Endothelial cell of umbilical vein (primary cell): ENCODE results near the gene APBB1. TPM values are rescaled to one million over a fixed set of nuclear protein-coding genes. Genes with fewer than 3 reads are reported as not detected.
A peak's percentile ranks its signal among the peaks of the same experiment; 100 is the strongest.

ENCODE experiments used
- BruUV-seq: library from RNA; stranded (reverse); fragments of 400-500 nt; replicated peaks from 2 replicates; lab custom pipeline; 2021; lab: Mats Ljungman, UMichigan
- CTCF ChIA-PET: fragments of 300-600, 350-600 bp; sonication (Branson Sonifier 250); formaldehyde crosslinking; loops from one replicate; lab custom pipeline; 2021; ENCODE audit warnings: antibody characterized with exemption, inconsistent platforms; lab: Charles Lee
- POLR2A ChIA-PET: fragments of 300-600, 350-600 bp; sonication (Branson Sonifier 250); formaldehyde crosslinking; loops from one replicate; lab custom pipeline; 2021; ENCODE audit warnings: antibody characterized with exemption, inconsistent platforms; lab: Charles Lee
- DNase-seq: peaks from one replicate; pipeline ENCODE4 v3.0.0-alpha.2; 2011; ENCODE audit warnings: low read depth, low spot score
- FAIRE-seq: peaks from 2 replicates; lab custom pipeline; 2011; peaks lifted over from hg19 to GRCh38; lab: Jason Lieb, UNC
- H2AFZ ChIP-seq: 2 replicates; pipeline ENCODE4 v1.6.0; 2012; ENCODE audit warnings: low read depth, low read length, control low read depth, inconsistent platforms
- H3K27ac ChIP-seq: 2 replicates; pipeline ENCODE4 v1.5.1; 2011; ENCODE audit warnings: low read depth, mild to moderate bottlenecking, control low read depth, low read length, moderate library complexity; ENCODE audit not compliant: insufficient read depth
- H3K27me3 ChIP-seq, 2 experiments: 2 replicates each; pipeline versions ENCODE4 v1.6.0 to v1.6.1; 2011; ENCODE audit warnings: low read length in 2 of 2, mixed read lengths in 1 of 2; ENCODE audit not compliant: control insufficient read depth in 2 of 2, insufficient read depth in 2 of 2
- H3K36me3 ChIP-seq, 2 experiments: 2 replicates in 1 of 2; 3 replicates in 1 of 2; pipeline ENCODE4 v1.5.1; 2011; ENCODE audit warnings: low read length in 2 of 2, mild to moderate bottlenecking in 1 of 2, moderate library complexity in 1 of 2; ENCODE audit not compliant: control insufficient read depth in 2 of 2, insufficient read depth in 2 of 2; ENCODE audit errors: extremely low read depth in 1 of 2
- H3K4me1 ChIP-seq: 3 replicates; pipeline ENCODE4 v1.5.1; 2011; ENCODE audit warnings: mild to moderate bottlenecking, low read length; ENCODE audit not compliant: control insufficient read depth, insufficient read depth; ENCODE audit errors: extremely low read depth
- H3K4me2 ChIP-seq: 2 replicates; pipeline ENCODE4 v1.6.1; 2011; ENCODE audit warnings: low read length, control low read depth, mixed read lengths; ENCODE audit not compliant: insufficient read depth
- H3K4me3 ChIP-seq, 3 experiments: fragments of 200-600 bp in 1 of 3; sonication (generic), shearing (Covaris generic) in 1 of 3; replicated peaks in 1 of 3; 2 replicates each; pipeline ENCODE4 v1.5.1; 2011 to 2016; ENCODE audit warnings: control low read depth in 3 of 3, low read length in 3 of 3, mild to moderate bottlenecking in 2 of 3, inconsistent platforms in 1 of 3, low read depth in 1 of 3, moderate library complexity in 1 of 3; ENCODE audit not compliant: insufficient read depth in 1 of 3
- H3K79me2 ChIP-seq: 2 replicates; pipeline ENCODE4 v1.6.0; 2012; ENCODE audit warnings: low read length, inconsistent platforms; ENCODE audit not compliant: control insufficient read depth, insufficient read depth
- H3K9ac ChIP-seq: replicated peaks from 2 replicates; pipeline ENCODE3; 2011; ENCODE audit warnings: low read length, control low read depth; ENCODE audit not compliant: insufficient read depth; ENCODE audit errors: extremely low read depth
- H3K9me1 ChIP-seq: replicated peaks from 3 replicates; pipeline ENCODE4 v1.6.0; 2011; ENCODE audit warnings: mild to moderate bottlenecking, low read length; ENCODE audit not compliant: control insufficient read depth, insufficient read depth; ENCODE audit errors: extremely low read depth
- H3K9me3 ChIP-seq: replicated peaks from 2 replicates; pipeline ENCODE4 v1.5.1; 2012; ENCODE audit warnings: low read length, inconsistent platforms; ENCODE audit not compliant: control insufficient read depth, insufficient read depth
- H4K20me1 ChIP-seq: replicated peaks from 2 replicates; pipeline ENCODE3; 2011; ENCODE audit warnings: mild to moderate bottlenecking, low read length; ENCODE audit not compliant: control insufficient read depth, insufficient read depth; ENCODE audit errors: extremely low read depth
- CTCF ChIP-seq, 2 donors: IDR thresholded peaks; 1 replicate in 1 of 2; 2 replicates in 1 of 2; pipeline ENCODE4 v1.5.1; 2011; ENCODE audit warnings: low read length in 2 of 2, mild to moderate bottlenecking in 2 of 2, moderate library complexity in 2 of 2, control low read depth in 1 of 2, inconsistent platforms in 1 of 2, low read depth in 1 of 2; ENCODE audit not compliant: insufficient read depth in 1 of 2; ENCODE audit errors: extremely low read depth in 1 of 2
- EZH2 ChIP-seq: IDR thresholded peaks from 2 replicates; pipeline ENCODE4 v1.6.1; 2012; ENCODE audit warnings: borderline replicate concordance, low read depth, mild to moderate bottlenecking, moderate library complexity, low read length, inconsistent platforms; ENCODE audit not compliant: severe bottlenecking
- FOS ChIP-seq: IDR thresholded peaks from 2 replicates; pipeline ENCODE4 v1.6.1; 2011; ENCODE audit warnings: mild to moderate bottlenecking, low read length, moderate library complexity, borderline replicate concordance; ENCODE audit not compliant: insufficient read depth
- GATA2 ChIP-seq: IDR thresholded peaks from 2 replicates; pipeline ENCODE4 v1.7.0; 2011; ENCODE audit warnings: low read depth, mild to moderate bottlenecking, moderate library complexity, mixed read lengths, low read length; ENCODE audit not compliant: insufficient read length, insufficient read depth
- JUN ChIP-seq: IDR thresholded peaks from 2 replicates; pipeline ENCODE4 v1.6.1; 2011; ENCODE audit warnings: borderline replicate concordance, low read depth; ENCODE audit not compliant: insufficient read length, insufficient read depth
- MAX ChIP-seq: IDR thresholded peaks from 2 replicates; pipeline ENCODE4 v1.6.1; 2011; ENCODE audit not compliant: insufficient read depth, insufficient read length
- MYC ChIP-seq: IDR thresholded peaks from one replicate; pipeline ENCODE4 v1.6.1; 2011; ENCODE audit warnings: mild to moderate bottlenecking, low read depth, low read length
- POLR2A ChIP-seq: IDR thresholded peaks from 2 replicates; pipeline ENCODE4 v1.6.1; 2012; ENCODE audit warnings: low read depth, mild to moderate bottlenecking, control low read depth, low read length
- dilution Hi-C: fragments of 300-500 bp; cut with MboI; formaldehyde crosslinking; loops from one replicate; pipeline ENCODE4 v1.15.0; 2019; ENCODE audit warnings: low sequenced_read_pairs; ENCODE audit not compliant: extremely low pct_ligation_motif_present
- intact Hi-C: fragments of 100-400 bp; cut with micrococcal nuclease; formaldehyde crosslinking; loops from one replicate; pipeline ENCODE4 v1.10.0; 2022
- polyA plus RNA-seq, 4 experiments: library from polyadenylated mRNA; depleted of rRNA in 3 of 4; stranded (reverse) in 3 of 4; unstranded in 1 of 4; fragments of >200 nt; gene quantifications; 2 replicates each; pipeline versions ENCODE4 v1.2.1 to v1.2.3, GENCODE V29; 2011 to 2012; ENCODE audit warnings: missing spikeins in 1 of 4
- total RNA-seq: library from RNA; stranded (reverse); gene quantifications from 2 replicates; pipeline ENCODE4 v1.2.3, GENCODE V29; 2021

The APBB1 gene
- total and polyA plus RNA-seq, 2 donors (not counting 3 experiments of a cell fraction or from before 2014, with no cell fraction given): 48.0 to 63.5 TPM

- H3K36me3 ChIP-seq: no peaks in the 10 kb centered on the region
- no peaks in the 10 kb centered on the region for H3K79me2 ChIP-seq
- peaks cover 4 to 6% of the 10 kb centered on the region in 2 experiments for H3K27me3 ChIP-seq
- H3K9ac ChIP-seq: no peak overlapping the region
- DNase-seq: peak; percentile 38
- peak overlapping the region; percentile 63 for H2AFZ ChIP-seq
- no peaks in the 10 kb centered on the region for H3K9me1 ChIP-seq
- FAIRE-seq: peak; percentile 62
- H3K9me3 ChIP-seq: no peaks in the 10 kb centered on the region
- intact Hi-C loops (no loop called here), dilution Hi-C loops (no loop called here)
- TF ChIP-seq MAX (no peak), EZH2 (no peak), POLR2A (no peak), CTCF (IDR thresholded peaks at IDR 0.05; ENCODE audit: extremely low read depth in 1 of 2, insufficient read depth in 1 of 2, low read depth in 1 of 2, low read length in 2 of 2) (no peak), FOS (peak; percentile 78), JUN (no peak), GATA2 (no peak), MYC (no peak)
- POLR2A ChIA-PET: no interaction called here
- H3K4me3 ChIP-seq: no peak overlapping the region
- no TSS peak for BruUV-seq
- CTCF ChIA-PET: interaction anchor here (0.8 to 5.9 kb wide), 25 partner anchors 9 to 464 kb away, joined by 3 to 92 read pairs (median 5); partner anchors contain the start of genes CAVIN3 and CNGA4
- H4K20me1 ChIP-seq: no peaks in the 10 kb centered on the region
- H3K4me1 ChIP-seq: peaks cover 9% of the 10 kb centered on the region
- H3K27ac ChIP-seq: no peak overlapping the region
- H3K4me2 ChIP-seq: peak overlapping the region; percentile 42
Observed at GRCh38 chr11:6354651-6355485, 64.0 kb downstream of the APBB1 start.
